ENCODE measurements around the gene NCKAP5. TPM values are rescaled to one million over a fixed set of nuclear protein-coding genes. Genes with fewer than 3 reads are reported as not detected.

NCKAP5 gene
- total RNA-seq, 1 experiment from 2014 or later: not detected

DNA sequence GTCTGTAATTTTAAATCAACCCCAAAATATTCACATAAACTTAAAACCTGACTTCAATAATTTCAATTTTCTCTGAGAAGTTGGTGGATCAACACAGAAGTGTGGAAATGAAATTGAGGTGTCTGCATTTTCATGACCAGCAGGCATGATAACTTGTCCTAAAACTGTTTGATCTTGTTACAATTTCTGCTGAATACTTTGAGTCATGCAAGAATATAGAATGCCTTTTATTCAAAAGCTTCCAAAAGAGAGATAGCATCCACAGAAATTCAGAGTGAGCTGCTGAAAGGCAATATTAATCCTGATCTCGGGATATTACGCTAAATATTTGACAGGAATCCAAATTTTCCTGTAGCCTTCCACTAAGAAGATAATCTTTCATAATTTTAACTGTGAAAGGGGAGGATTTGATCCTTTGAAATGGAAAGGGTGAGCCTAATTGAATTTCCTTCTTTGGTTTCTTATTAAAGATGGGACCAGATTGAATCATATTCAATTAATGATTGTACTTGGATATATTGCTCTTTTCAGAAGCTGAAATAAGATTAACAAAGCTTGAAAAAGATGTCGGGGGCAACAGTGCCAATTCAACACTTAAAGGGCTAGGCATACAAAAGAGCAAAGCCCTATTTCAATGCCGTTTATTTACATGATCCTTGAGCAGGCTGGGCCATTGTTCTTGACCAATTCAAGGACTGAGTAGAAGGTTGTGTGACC lies 129.3 kb downstream of the NCKAP5 start:
- TF ChIP-seq, protein P1, sequence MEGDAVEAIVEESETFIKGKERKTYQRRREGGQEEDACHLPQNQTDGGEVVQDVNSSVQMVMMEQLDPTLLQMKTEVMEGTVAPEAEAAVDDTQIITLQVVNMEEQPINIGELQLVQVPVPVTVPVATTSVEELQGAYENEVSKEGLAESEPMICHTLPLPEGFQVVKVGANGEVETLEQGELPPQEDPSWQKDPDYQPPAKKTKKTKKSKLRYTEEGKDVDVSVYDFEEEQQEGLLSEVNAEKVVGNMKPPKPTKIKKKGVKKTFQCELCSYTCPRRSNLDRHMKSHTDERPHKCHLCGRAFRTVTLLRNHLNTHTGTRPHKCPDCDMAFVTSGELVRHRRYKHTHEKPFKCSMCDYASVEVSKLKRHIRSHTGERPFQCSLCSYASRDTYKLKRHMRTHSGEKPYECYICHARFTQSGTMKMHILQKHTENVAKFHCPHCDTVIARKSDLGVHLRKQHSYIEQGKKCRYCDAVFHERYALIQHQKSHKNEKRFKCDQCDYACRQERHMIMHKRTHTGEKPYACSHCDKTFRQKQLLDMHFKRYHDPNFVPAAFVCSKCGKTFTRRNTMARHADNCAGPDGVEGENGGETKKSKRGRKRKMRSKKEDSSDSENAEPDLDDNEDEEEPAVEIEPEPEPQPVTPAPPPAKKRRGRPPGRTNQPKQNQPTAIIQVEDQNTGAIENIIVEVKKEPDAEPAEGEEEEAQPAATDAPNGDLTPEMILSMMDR (conservative IDR thresholded peaks at IDR 0.05): no peak
- TF ChIP-seq EZH2 (IDR thresholded peaks at IDR 0.05; ENCODE audit: low read depth): no peak
- BruUV-seq (replicated peaks): no TSS peak
- Histone ChIP-seq H2AFZ (no peak overlapping the region), H3K27me3 (ENCODE audit: insufficient read depth, low read depth) (peaks cover 24% of the 10 kb centered on the region), H3K9me2 (ENCODE audit: insufficient read depth) (no peaks in the 10 kb centered on the region), H3K4me1 (replicated peaks; ENCODE audit: insufficient read depth) (no peaks in the 10 kb centered on the region), H3K36me3 (ENCODE audit: low read depth) (no peaks in the 10 kb centered on the region), H3K4me2 (no peak overlapping the region), H3K4me3 (no peak overlapping the region), H4K20me1 (ENCODE audit: insufficient read depth) (no peaks in the 10 kb centered on the region), H3F3A (ENCODE audit: insufficient read depth, low read depth) (no peaks in the 10 kb centered on the region), H3K9me3 (ENCODE audit: insufficient read depth, low read depth) (no peaks in the 10 kb centered on the region), H3K27ac (no peak overlapping the region), H3K79me2 (ENCODE audit: low read depth) (no peaks in the 10 kb centered on the region)
- no peak for DNase-seq
- intact Hi-C loops (cut with micrococcal nuclease; ENCODE audit: unreplicated experiment): no loop called here
- CTCF ChIA-PET: no interaction called here
- POLR2A ChIA-PET (ENCODE audit: unreplicated experiment): no interaction called here

DNA sequence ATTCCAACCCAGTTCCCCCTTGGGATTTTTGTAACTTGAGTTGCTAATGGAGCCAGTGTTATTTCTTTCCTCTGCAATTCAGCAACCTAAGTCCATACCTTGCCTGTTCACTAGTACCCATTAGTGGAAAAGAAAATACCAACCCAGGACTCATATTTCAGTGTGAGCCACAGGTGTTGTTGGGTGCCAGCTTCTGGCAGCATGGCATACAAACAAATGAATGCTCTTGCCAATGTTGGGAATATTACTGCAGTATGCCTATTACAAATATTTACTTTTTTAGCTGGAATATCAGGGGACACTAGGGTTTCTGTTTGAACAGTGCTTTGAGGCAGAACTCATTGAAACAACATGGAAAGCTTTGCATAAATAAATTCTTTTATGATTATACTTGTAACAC lies 130.2 kb downstream of the NCKAP5 start:
- no peaks in the 10 kb centered on the region for H3K9me3 ChIP-seq (ENCODE audit: insufficient read depth, low read depth)
- H3K36me3 ChIP-seq (ENCODE audit: low read depth): no peaks in the 10 kb centered on the region
- no peak overlapping the region for H2AFZ ChIP-seq
- no peaks in the 10 kb centered on the region for H4K20me1 ChIP-seq (ENCODE audit: insufficient read depth)
- H3K4me1 ChIP-seq (replicated peaks; ENCODE audit: insufficient read depth): no peaks in the 10 kb centered on the region
- no peak overlapping the region for H3K4me3 ChIP-seq
- H3F3A ChIP-seq (ENCODE audit: insufficient read depth, low read depth): no peaks in the 10 kb centered on the region
- peaks cover 24% of the 10 kb centered on the region for H3K27me3 ChIP-seq (ENCODE audit: insufficient read depth, low read depth)
- intact Hi-C loops (cut with micrococcal nuclease; ENCODE audit: unreplicated experiment): no loop called here
- H3K27ac ChIP-seq: no peak overlapping the region
- CTCF ChIA-PET: no interaction called here
- POLR2A ChIA-PET (ENCODE audit: unreplicated experiment): no interaction called here
- no peak for DNase-seq
- H3K9me2 ChIP-seq (ENCODE audit: insufficient read depth): no peaks in the 10 kb centered on the region
- no peak overlapping the region for H3K4me2 ChIP-seq
- BruUV-seq (replicated peaks): no TSS peak
- no peak for TF ChIP-seq EZH2 (IDR thresholded peaks at IDR 0.05; ENCODE audit: low read depth)
- TF ChIP-seq, protein P1 (conservative IDR thresholded peaks at IDR 0.05): no peak
- H3K79me2 ChIP-seq (ENCODE audit: low read depth): no peaks in the 10 kb centered on the region

DNA sequence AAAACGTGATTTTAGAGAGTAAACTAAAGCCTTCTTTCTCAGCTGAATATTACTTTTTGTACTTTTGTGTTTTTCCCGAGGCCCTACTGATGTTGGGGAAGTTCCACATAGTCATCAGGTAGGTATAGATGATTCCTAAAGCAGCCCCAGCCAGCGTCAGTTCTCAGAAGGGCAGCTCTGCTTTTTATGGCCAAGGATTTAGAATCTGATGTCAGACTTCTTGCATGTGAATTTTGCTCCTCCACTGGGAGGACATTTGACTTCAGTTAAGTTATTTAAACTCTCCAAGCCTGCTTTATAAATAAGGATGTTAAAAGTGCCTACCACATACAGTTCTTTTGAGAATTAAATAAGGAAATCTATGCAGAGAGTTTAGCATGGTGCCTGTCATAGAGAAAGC lies 130.8 kb downstream of the NCKAP5 start:
- BruUV-seq (replicated peaks): no TSS peak
- no peak overlapping the region for H3K4me2 ChIP-seq

More for the DNA sequence above, 130.8 kb downstream of the NCKAP5 start:
- no peaks in the 10 kb centered on the region for H3K9me3 ChIP-seq (ENCODE audit: insufficient read depth, low read depth)
- H3K27me3 ChIP-seq (ENCODE audit: insufficient read depth, low read depth): peaks cover 27% of the 10 kb centered on the region
- CTCF ChIA-PET: no interaction called here
- H3K4me3 ChIP-seq: no peak overlapping the region
- no peak overlapping the region for H3K27ac ChIP-seq
- intact Hi-C loops (cut with micrococcal nuclease; ENCODE audit: unreplicated experiment): no loop called here
- POLR2A ChIA-PET (ENCODE audit: unreplicated experiment): no interaction called here
- 0 out of 2 replicates have a peak overlapping the region, but pooled peaks have one; percentile 22 for H2AFZ ChIP-seq
- no peaks in the 10 kb centered on the region for H3K9me2 ChIP-seq (ENCODE audit: insufficient read depth)
- H3K4me1 ChIP-seq (replicated peaks; ENCODE audit: insufficient read depth): no peaks in the 10 kb centered on the region
- no peaks in the 10 kb centered on the region for H3K36me3 ChIP-seq (ENCODE audit: low read depth)
- H3F3A ChIP-seq (ENCODE audit: insufficient read depth, low read depth): no peaks in the 10 kb centered on the region
- no peak for TF ChIP-seq EZH2 (IDR thresholded peaks at IDR 0.05; ENCODE audit: low read depth)
- TF ChIP-seq, protein P1 (conservative IDR thresholded peaks at IDR 0.05): no peak
- H4K20me1 ChIP-seq (ENCODE audit: insufficient read depth): no peaks in the 10 kb centered on the region
- H3K79me2 ChIP-seq (ENCODE audit: low read depth): no peaks in the 10 kb centered on the region
- no peak for DNase-seq
